HL-60 (cell line): ENCODE measurements around the gene PHF19.

Experiments
- GABPA ChIP-seq: IDR thresholded peaks from 2 replicates; pipeline ENCODE4 v1.6.1; 2012; ENCODE audit warnings: low read depth
- TF ChIP-seq, protein P1 (sequence below): IDR thresholded peaks from one replicate; pipeline ENCODE4 v1.5.1; 2011; ENCODE audit warnings: low read length, control low read depth, inconsistent platforms; ENCODE audit not compliant: insufficient read depth

DNA sequence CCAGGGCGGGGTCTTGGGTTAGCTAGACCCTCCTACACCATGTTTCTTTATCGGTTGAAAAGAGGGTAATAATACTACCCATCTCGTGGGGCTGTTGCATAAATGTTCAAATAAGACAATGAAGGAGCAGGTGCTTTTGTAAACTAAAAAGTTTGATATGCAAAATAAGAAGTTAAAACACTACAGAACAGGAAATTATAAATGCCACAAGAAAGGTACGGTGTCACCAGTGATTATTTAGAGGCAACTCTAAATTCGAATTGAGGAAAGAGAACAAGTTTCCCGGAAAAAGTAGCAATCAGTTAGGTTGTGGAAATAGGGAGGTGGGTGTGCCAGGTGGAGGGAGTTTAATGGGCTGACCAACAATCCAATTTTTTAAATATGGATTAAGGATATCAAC lies 2.5 kb upstream of the PHF19 start:
- TF ChIP-seq, protein P1, sequence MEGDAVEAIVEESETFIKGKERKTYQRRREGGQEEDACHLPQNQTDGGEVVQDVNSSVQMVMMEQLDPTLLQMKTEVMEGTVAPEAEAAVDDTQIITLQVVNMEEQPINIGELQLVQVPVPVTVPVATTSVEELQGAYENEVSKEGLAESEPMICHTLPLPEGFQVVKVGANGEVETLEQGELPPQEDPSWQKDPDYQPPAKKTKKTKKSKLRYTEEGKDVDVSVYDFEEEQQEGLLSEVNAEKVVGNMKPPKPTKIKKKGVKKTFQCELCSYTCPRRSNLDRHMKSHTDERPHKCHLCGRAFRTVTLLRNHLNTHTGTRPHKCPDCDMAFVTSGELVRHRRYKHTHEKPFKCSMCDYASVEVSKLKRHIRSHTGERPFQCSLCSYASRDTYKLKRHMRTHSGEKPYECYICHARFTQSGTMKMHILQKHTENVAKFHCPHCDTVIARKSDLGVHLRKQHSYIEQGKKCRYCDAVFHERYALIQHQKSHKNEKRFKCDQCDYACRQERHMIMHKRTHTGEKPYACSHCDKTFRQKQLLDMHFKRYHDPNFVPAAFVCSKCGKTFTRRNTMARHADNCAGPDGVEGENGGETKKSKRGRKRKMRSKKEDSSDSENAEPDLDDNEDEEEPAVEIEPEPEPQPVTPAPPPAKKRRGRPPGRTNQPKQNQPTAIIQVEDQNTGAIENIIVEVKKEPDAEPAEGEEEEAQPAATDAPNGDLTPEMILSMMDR = no peak
- TF ChIP-seq GABPA = no peak
